Testis (tissue), 3 donors: ENCODE data around the gene TIMP2. TPM values are rescaled to one million over a fixed set of nuclear protein-coding genes. Genes with fewer than 3 reads are reported as not detected.
A peak's percentile ranks its signal among the peaks of the same experiment; 100 is the strongest.

ENCODE experiments used
- DNase-seq: peaks from one replicate; pipeline ENCODE4 v3.0.0-alpha.2; 2019
- H3K27ac ChIP-seq, 2 donors: fragments of 200-600 bp; sonication (generic); one replicate each; pipeline ENCODE4 v1.5.1; 2019
- H3K27me3 ChIP-seq: fragments of 200-600 bp; sonication (generic); one replicate; pipeline ENCODE4 v1.5.1; 2019
- H3K36me3 ChIP-seq: fragments of 200-600 bp; sonication (generic); one replicate; pipeline ENCODE4 v1.5.1; 2017; ENCODE audit warnings: low read depth; ENCODE audit errors: missing control alignments
- H3K4me1 ChIP-seq: fragments of 200-600 bp; sonication (generic); one replicate; pipeline ENCODE4 v1.5.1; 2019
- H3K4me3 ChIP-seq, 2 donors: fragments of 200-600 bp; sonication (generic); one replicate each; pipeline ENCODE4 v1.5.1; 2017 to 2019
- H3K9me3 ChIP-seq: fragments of 200-600 bp; sonication (generic); one replicate; pipeline ENCODE4 v1.5.1; 2017
- CTCF ChIP-seq, 3 experiments: fragments of 450-650 bp in 2 of 3; fragments of 200-600 bp in 1 of 3; sonication (generic) in 1 of 3; IDR thresholded peaks; one replicate each; pipeline ENCODE4 v1.5.1; 2016 to 2019; ENCODE audit warnings: antibody characterized with exemption in 3 of 3, mild to moderate bottlenecking in 2 of 3, moderate library complexity in 1 of 3
- POLR2A ChIP-seq: fragments of 450-650 bp; IDR thresholded peaks from one replicate; pipeline ENCODE4 v1.6.1; 2017; ENCODE audit warnings: antibody characterized with exemption, mild to moderate bottlenecking, moderate library complexity
- WGBS, 2 donors: methylation state at CpG; one replicate each; pipeline ENCODE4 v1.1.5; 2018; 5-methylcytosine and 5-hydroxymethylcytosine counted together
- intact Hi-C: fragments of 100-400 bp; cut with DNase I; formaldehyde crosslinking; loops from one replicate; pipeline ENCODE4 v1.15.1; 2023; ENCODE audit warnings: low total_unique reads
- polyA plus RNA-seq: library from polyadenylated mRNA; stranded (reverse); fragments of 350-450 nt; fragmentation: Illumina TruSeq; extraction: RNeasy Lipid Tissue Mini Kit (QIAGEN cat#74804); gene quantifications from one replicate; pipeline ENCODE4 v1.2.3, GENCODE V29; 2014; ENCODE audit warnings: low read depth, low replicate concordance; ENCODE audit not compliant: insufficient read depth
- total RNA-seq, 2 donors: library from RNA; depleted of rRNA; stranded (reverse); fragments of >200 nt; gene quantifications; one replicate each; pipeline ENCODE4 v1.2.3, GENCODE V29; 2016

The TIMP2 gene
- total and polyA plus RNA-seq, 3 donors from 2014 or later = 262 to 482 (median 465) TPM

GRCh38 chr17:78806451-78806850 is 118.7 kb downstream of the TIMP2 start:
- TF ChIP-seq CTCF (IDR thresholded peaks at IDR 0.05) (no peak), POLR2A (no peak)
- no peak overlapping the region for H3K4me3 ChIP-seq
- no peaks in the 10 kb centered on the region for H3K4me1 ChIP-seq
- H3K36me3 ChIP-seq = no peaks in the 10 kb centered on the region
- intact Hi-C loops = no loop called here
- DNase-seq = no peak
- 82 to 93% methylated on average over 4 to 9 of the region's 9 CpGs for WGBS, 2 donors
- no peaks in the 10 kb centered on the region for H3K27me3 ChIP-seq
- H3K27ac ChIP-seq = no peak overlapping the region
- H3K9me3 ChIP-seq = no peaks in the 10 kb centered on the region

GRCh38 chr17:78805301-78805700 is 119.9 kb downstream of the TIMP2 start:
- H3K4me3 ChIP-seq = no peak overlapping the region
- 92 to 97% methylated on average over 12 to 14 of the region's 14 CpGs for WGBS, 2 donors
- no peaks in the 10 kb centered on the region for H3K27me3 ChIP-seq
- no peak for TF ChIP-seq CTCF (IDR thresholded peaks at IDR 0.05)
- no peak for TF ChIP-seq POLR2A
- H3K4me1 ChIP-seq = no peaks in the 10 kb centered on the region
- no peak for DNase-seq
- intact Hi-C loops = no loop called here
- no peaks in the 10 kb centered on the region for H3K9me3 ChIP-seq
- no peaks in the 10 kb centered on the region for H3K36me3 ChIP-seq
- peak overlapping the region in 1 of 2 donors; percentile 43 for H3K27ac ChIP-seq

GRCh38 chr17:78804777-78805176 is 120.4 kb downstream of the TIMP2 start:
- Histone ChIP-seq H3K9me3 (no peaks in the 10 kb centered on the region), H3K27me3 (no peaks in the 10 kb centered on the region), H3K4me3 (no peak overlapping the region), H3K27ac (peak overlapping the region in 1 of 2 donors; percentile 43), H3K36me3 (no peaks in the 10 kb centered on the region), H3K4me1 (no peaks in the 10 kb centered on the region)
- peak; percentile 50 for DNase-seq
- intact Hi-C loops = no loop called here
- TF ChIP-seq CTCF (IDR thresholded peaks at IDR 0.05) = no peak
- no peak for TF ChIP-seq POLR2A
- WGBS, 2 donors = 51 to 63% methylated on average over 11 of the region's 11 CpGs

GRCh38 chr17:78803186-78803845 is 121.9 kb downstream of the TIMP2 start:
- no peak for TF ChIP-seq POLR2A
- TF ChIP-seq CTCF (IDR thresholded peaks at IDR 0.05) = no peak

More at GRCh38 chr17:78803186-78803845, 121.9 kb downstream of the TIMP2 start:
- H3K9me3 ChIP-seq = no peaks in the 10 kb centered on the region
- H3K4me3 ChIP-seq = no peak overlapping the region
- no peaks in the 10 kb centered on the region for H3K36me3 ChIP-seq
- DNase-seq = no peak
- intact Hi-C loops = no loop called here
- no peak overlapping the region for H3K27ac ChIP-seq
- 82 to 86% methylated on average over 21 of the region's 21 CpGs for WGBS, 2 donors
- H3K27me3 ChIP-seq = no peaks in the 10 kb centered on the region
- no peaks in the 10 kb centered on the region for H3K4me1 ChIP-seq

Other genes starting within 250 kb of the TIMP2 start
- gene CYTH1, start 143.1 kb downstream of the TIMP2 start, total RNA-seq = 10 to 100 TPM; 42.2 to 47.9 TPM
- 40.8 TPM for gene CYTH1, start 143.1 kb downstream of the TIMP2 start, polyA plus RNA-seq
- gene USP36, start 84.6 kb downstream of the TIMP2 start, total RNA-seq = 10 to 100 TPM; 77.5 to 79.8 TPM
- 32.8 TPM for gene USP36, start 84.6 kb downstream of the TIMP2 start, polyA plus RNA-seq
- gene CEP295NL, start 22.2 kb downstream of the TIMP2 start, total RNA-seq = 10 to 100 TPM; 32.3 to 77.1 TPM
- 100 TPM for gene CEP295NL, start 22.2 kb downstream of the TIMP2 start, polyA plus RNA-seq
- 100 to 1,000 TPM; 498 to 845 TPM for gene LGALS3BP, start 54.5 kb upstream of the TIMP2 start, total RNA-seq
- gene LGALS3BP, start 54.5 kb upstream of the TIMP2 start, polyA plus RNA-seq = 328 TPM
- 10 to 100 TPM; 60.6 to 64.1 TPM for gene CANT1, start 84.4 kb upstream of the TIMP2 start, total RNA-seq
- gene CANT1, start 84.4 kb upstream of the TIMP2 start, polyA plus RNA-seq = 80.5 TPM
- 1 to 10 TPM; 9.1 to 9.8 TPM for gene C1QTNF1, start 98.8 kb upstream of the TIMP2 start, total RNA-seq
- gene C1QTNF1, start 98.8 kb upstream of the TIMP2 start, polyA plus RNA-seq = 22.5 TPM
- gene ENGASE, start 149.4 kb upstream of the TIMP2 start, total RNA-seq = 10 to 100 TPM; 34.9 to 48.5 TPM
- gene ENGASE, start 149.4 kb upstream of the TIMP2 start, polyA plus RNA-seq = 20.3 TPM